ENCODE measurements around the gene DNAI4. TPM values are rescaled to one million over a fixed set of nuclear protein-coding genes. Genes with fewer than 3 reads are reported as not detected.
"Not testable (repeated sequence)": the region's sequence is repeated elsewhere in the genome, so short reads cannot be mapped to it uniquely, and the experiment has no call there.

The DNAI4 gene
- total RNA-seq, 1 donor from 2014 or later, result 3.6 TPM

- DNase-seq (ENCODE audit: extremely low read depth, low read depth, low spot score), result no peak
Observed at GRCh38 chr1:66929691-66929998, 5.0 kb upstream of the DNAI4 start.

GRCh38 chr1:66929146-66929688 is 4.6 kb upstream of the DNAI4 start:
- DNase-seq (ENCODE audit: extremely low read depth, low read depth, low spot score), result no peak

GRCh38 chr1:66927528-66927927 is 2.9 kb upstream of the DNAI4 start:
- DNase-seq (ENCODE audit: extremely low read depth, low read depth, low spot score), result no peak

- no peak for DNase-seq (ENCODE audit: extremely low read depth, low read depth, low spot score)
Observed at GRCh38 chr1:66925944-66926343, 1.3 kb upstream of the DNAI4 start.

- DNase-seq (ENCODE audit: extremely low read depth, low read depth, low spot score), result no peak
Observed at GRCh38 chr1:66925558-66925910, 878 bp upstream of the DNAI4 start.

GRCh38 chr1:66920543-66920942 is 4.1 kb downstream of the DNAI4 start:
- no peak for DNase-seq (ENCODE audit: extremely low read depth, low read depth, low spot score)

GRCh38 chr1:66919828-66920227 is 4.8 kb downstream of the DNAI4 start:
- no peak for DNase-seq (ENCODE audit: extremely low read depth, low read depth, low spot score)

- no peak for DNase-seq (ENCODE audit: extremely low read depth, low read depth, low spot score)
Observed at GRCh38 chr1:66919063-66919462, 5.6 kb downstream of the DNAI4 start.

GRCh38 chr1:66917476-66917875 is 7.2 kb downstream of the DNAI4 start:
- no peak for DNase-seq (ENCODE audit: extremely low read depth, low read depth, low spot score)

GRCh38 chr1:66916320-66916719 is 8.3 kb downstream of the DNAI4 start:
- no peak for DNase-seq (ENCODE audit: extremely low read depth, low read depth, low spot score)

- not testable (repeated sequence) for DNase-seq (ENCODE audit: extremely low read depth, low read depth, low spot score)
Observed at GRCh38 chr1:66915203-66915602, 9.5 kb downstream of the DNAI4 start.

GRCh38 chr1:66893712-66894111 is 30.9 kb downstream of the DNAI4 start:
- DNase-seq (ENCODE audit: extremely low read depth, low read depth, low spot score), result no peak

- no peak for DNase-seq (ENCODE audit: extremely low read depth, low read depth, low spot score)
Observed at GRCh38 chr1:66890621-66891020, 34.0 kb downstream of the DNAI4 start.

GRCh38 chr1:66889030-66889429 is 35.6 kb downstream of the DNAI4 start:
- DNase-seq (ENCODE audit: extremely low read depth, low read depth, low spot score), result no peak

GRCh38 chr1:66876664-66877063 is 48.0 kb downstream of the DNAI4 start:
- DNase-seq (ENCODE audit: extremely low read depth, low read depth, low spot score), result no peak

- DNase-seq (ENCODE audit: extremely low read depth, low read depth, low spot score), result no peak
Observed at GRCh38 chr1:66873111-66873510, 51.5 kb downstream of the DNAI4 start.

GRCh38 chr1:66872024-66872423 is 52.6 kb downstream of the DNAI4 start:
- not testable (repeated sequence) for DNase-seq (ENCODE audit: extremely low read depth, low read depth, low spot score)

GRCh38 chr1:66867501-66867900 is 57.2 kb downstream of the DNAI4 start:
- DNase-seq (ENCODE audit: extremely low read depth, low read depth, low spot score), result no peak

- DNase-seq (ENCODE audit: extremely low read depth, low read depth, low spot score), result no peak
Observed at GRCh38 chr1:66860529-66860928, 64.1 kb downstream of the DNAI4 start.

- no peak for DNase-seq (ENCODE audit: extremely low read depth, low read depth, low spot score)
Observed at GRCh38 chr1:66853379-66853778, 71.3 kb downstream of the DNAI4 start.

GRCh38 chr1:66852870-66853269 is 71.8 kb downstream of the DNAI4 start:
- no peak for DNase-seq (ENCODE audit: extremely low read depth, low read depth, low spot score)

GRCh38 chr1:66850989-66851388 is 73.7 kb downstream of the DNAI4 start:
- no peak for DNase-seq (ENCODE audit: extremely low read depth, low read depth, low spot score)

GRCh38 chr1:66848193-66848592 is 76.5 kb downstream of the DNAI4 start:
- no peak for DNase-seq (ENCODE audit: extremely low read depth, low read depth, low spot score)

GRCh38 chr1:66840929-66841328 is 83.7 kb downstream of the DNAI4 start:
- DNase-seq (ENCODE audit: extremely low read depth, low read depth, low spot score), result no peak

All from glomerular endothelial cell (primary cell).